Suprapubic skin (tissue), 4 donors: ENCODE results near the gene MARCHF10. TPM values are rescaled to one million over a fixed set of nuclear protein-coding genes. Genes with fewer than 3 reads are reported as not detected.

Experiments used
- DNase-seq, 2 donors: peaks; one replicate each; pipeline ENCODE4 v3.0.0-alpha.2; 2019; ENCODE audit warnings: low spot score in 2 of 2
- H3K27ac ChIP-seq: fragments of 200-600 bp; sonication (generic); one replicate; pipeline ENCODE4 v1.5.1; 2019
- H3K27me3 ChIP-seq: fragments of 200-600 bp; sonication (generic); one replicate; pipeline ENCODE4 v1.5.1; 2019
- H3K36me3 ChIP-seq: fragments of 200-600 bp; sonication (generic); one replicate; pipeline ENCODE4 v1.5.1; 2019
- H3K4me1 ChIP-seq: fragments of 200-600 bp; sonication (generic); one replicate; pipeline ENCODE4 v1.5.1; 2019
- H3K4me3 ChIP-seq: fragments of 200-600 bp; sonication (generic); one replicate; pipeline ENCODE4 v1.5.1; 2019; ENCODE audit warnings: mild to moderate bottlenecking
- H3K9me3 ChIP-seq: fragments of 200-600 bp; sonication (generic); one replicate; pipeline ENCODE4 v1.5.1; 2019
- EP300 ChIP-seq: sonication (generic); formaldehyde crosslinking; IDR thresholded peaks from one replicate; pipeline ENCODE4 v1.6.1; 2017; ENCODE audit warnings: antibody characterized with exemption
- POLR2A ChIP-seq, 2 donors: fragments of 450-650 bp; IDR thresholded peaks; one replicate each; pipeline ENCODE4 v1.6.1; 2017; ENCODE audit warnings: antibody characterized with exemption in 2 of 2, mild to moderate bottlenecking in 2 of 2, moderate library complexity in 2 of 2
- POLR2AphosphoS5 ChIP-seq, 3 donors: sonication (generic); formaldehyde crosslinking; IDR thresholded peaks; one replicate each; pipeline ENCODE4 v1.6.1; 2017; ENCODE audit warnings: antibody characterized with exemption in 3 of 3
- WGBS: methylation state at CpG from one replicate; pipeline ENCODE4 v1.1.5; 2018; 5-methylcytosine and 5-hydroxymethylcytosine counted together
- total RNA-seq, 4 donors: library from RNA; depleted of rRNA; stranded (reverse); fragments of >200 nt; gene quantifications; one replicate each; pipeline ENCODE4 v1.1.0, GENCODE V29; 2016
- TF ChIP-seq, protein P1 (sequence below), 2 donors: fragments of 200-600 bp in 1 of 2; fragments of 450-650 bp in 1 of 2; sonication (generic) in 1 of 2; IDR thresholded peaks; one replicate each; pipeline ENCODE4 v1.5.1; 2016 to 2019; ENCODE audit warnings: antibody characterized with exemption in 2 of 2, mild to moderate bottlenecking in 1 of 2, moderate library complexity in 1 of 2

The MARCHF10 gene
- total RNA-seq, 4 donors from 2014 or later: not detected

DNA sequence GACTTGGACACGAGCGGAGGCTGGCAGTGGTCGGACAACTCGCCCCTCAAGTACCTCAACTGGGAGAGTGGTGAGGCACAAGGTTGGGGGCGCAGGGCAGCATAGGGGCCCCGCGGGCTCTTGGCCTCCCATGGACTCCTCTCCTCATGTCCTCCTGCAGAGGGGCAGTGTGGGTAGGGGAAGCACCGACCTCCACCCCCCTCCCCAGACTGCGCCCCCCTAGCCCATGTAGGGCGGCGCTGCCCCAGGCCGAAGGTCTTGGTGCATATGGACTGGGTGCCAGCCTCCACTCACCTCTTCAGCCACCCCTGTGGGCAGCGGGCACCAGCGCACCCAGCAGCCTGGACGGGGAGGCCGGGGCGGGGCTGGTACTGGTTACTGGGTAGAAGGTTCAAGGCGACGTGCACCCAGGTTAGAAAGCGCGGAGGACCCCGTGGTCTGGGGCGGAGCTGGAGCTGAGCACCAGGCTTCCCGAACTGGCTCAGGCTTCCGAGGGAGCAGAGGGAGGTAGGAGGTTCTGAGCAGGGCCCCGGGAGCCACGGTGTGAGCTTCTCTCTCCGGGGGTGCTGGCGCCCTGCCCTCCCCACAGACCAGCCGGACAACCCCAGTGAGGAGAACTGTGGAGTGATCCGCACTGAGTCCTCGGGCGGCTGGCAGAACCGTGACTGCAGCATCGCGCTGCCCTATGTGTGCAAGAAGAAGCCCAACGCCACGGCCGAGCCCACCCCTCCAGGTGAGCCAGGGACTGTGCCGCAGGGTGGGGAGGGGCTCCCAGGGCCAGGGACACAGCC, 141.1 kb downstream of the MARCHF10 start:
- Histone ChIP-seq H3K4me1 (peaks cover 39% of the 10 kb centered on the region), H3K4me3 (no peak overlapping the region), H3K9me3 (no peaks in the 10 kb centered on the region), H3K36me3 (peaks cover 7% of the 10 kb centered on the region), H3K27ac (no peak overlapping the region), H3K27me3 (no peaks in the 10 kb centered on the region)
- TF ChIP-seq, protein P1, sequence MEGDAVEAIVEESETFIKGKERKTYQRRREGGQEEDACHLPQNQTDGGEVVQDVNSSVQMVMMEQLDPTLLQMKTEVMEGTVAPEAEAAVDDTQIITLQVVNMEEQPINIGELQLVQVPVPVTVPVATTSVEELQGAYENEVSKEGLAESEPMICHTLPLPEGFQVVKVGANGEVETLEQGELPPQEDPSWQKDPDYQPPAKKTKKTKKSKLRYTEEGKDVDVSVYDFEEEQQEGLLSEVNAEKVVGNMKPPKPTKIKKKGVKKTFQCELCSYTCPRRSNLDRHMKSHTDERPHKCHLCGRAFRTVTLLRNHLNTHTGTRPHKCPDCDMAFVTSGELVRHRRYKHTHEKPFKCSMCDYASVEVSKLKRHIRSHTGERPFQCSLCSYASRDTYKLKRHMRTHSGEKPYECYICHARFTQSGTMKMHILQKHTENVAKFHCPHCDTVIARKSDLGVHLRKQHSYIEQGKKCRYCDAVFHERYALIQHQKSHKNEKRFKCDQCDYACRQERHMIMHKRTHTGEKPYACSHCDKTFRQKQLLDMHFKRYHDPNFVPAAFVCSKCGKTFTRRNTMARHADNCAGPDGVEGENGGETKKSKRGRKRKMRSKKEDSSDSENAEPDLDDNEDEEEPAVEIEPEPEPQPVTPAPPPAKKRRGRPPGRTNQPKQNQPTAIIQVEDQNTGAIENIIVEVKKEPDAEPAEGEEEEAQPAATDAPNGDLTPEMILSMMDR (IDR thresholded peaks at IDR 0.05): no peak
- no peak for TF ChIP-seq POLR2A (IDR thresholded peaks at IDR 0.05)
- no peak for TF ChIP-seq EP300
- TF ChIP-seq POLR2AphosphoS5 (IDR thresholded peaks at IDR 0.05): no peak
- 75% methylated on average over 18 of the region's 40 CpGs for whole genome bisulfite sequencing
- no peak for DNase-seq

DNA sequence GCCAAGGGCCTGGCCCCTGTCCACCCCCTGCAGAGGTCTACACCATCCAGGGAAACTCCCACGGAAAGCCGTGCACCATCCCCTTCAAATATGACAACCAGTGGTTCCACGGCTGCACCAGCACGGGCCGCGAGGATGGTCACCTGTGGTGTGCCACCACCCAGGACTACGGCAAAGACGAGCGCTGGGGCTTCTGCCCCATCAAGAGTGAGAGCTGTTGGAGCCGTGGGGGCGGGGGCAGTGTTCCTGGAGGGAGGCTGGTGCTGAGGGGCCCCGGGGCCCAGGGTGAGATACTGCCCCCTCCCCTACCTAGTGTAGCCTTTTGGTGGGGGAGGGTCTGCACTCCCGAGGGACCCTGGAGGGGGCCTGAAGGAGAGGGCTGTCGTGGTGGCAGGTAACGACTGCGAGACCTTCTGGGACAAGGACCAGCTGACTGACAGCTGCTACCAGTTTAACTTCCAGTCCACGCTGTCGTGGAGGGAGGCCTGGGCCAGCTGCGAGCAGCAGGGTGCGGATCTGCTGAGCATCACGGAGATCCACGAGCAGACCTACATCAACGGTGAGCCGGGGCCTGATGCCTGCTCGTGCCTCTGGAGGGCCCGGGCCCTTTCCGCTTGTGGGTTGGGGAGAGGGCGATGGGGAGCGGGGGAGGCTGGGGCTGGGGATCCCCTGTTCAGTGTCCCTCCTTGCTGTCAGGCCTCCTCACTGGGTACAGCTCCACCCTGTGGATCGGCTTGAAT, 141.9 kb downstream of the MARCHF10 start:
- no peaks in the 10 kb centered on the region for H3K27me3 ChIP-seq
- H3K36me3 ChIP-seq: peaks cover 7% of the 10 kb centered on the region
- 84% methylated on average over 20 of the region's 30 CpGs for WGBS
- H3K9me3 ChIP-seq: no peaks in the 10 kb centered on the region
- no peak overlapping the region for H3K27ac ChIP-seq
- TF ChIP-seq EP300: no peak
- TF ChIP-seq POLR2A (IDR thresholded peaks at IDR 0.05): no peak
- no peak for TF ChIP-seq POLR2AphosphoS5 (IDR thresholded peaks at IDR 0.05)
- TF ChIP-seq, protein P1 (IDR thresholded peaks at IDR 0.05): no peak
- peaks cover 32% of the 10 kb centered on the region for H3K4me1 ChIP-seq
- H3K4me3 ChIP-seq: no peak overlapping the region
- no peak for DNase-seq

DNA sequence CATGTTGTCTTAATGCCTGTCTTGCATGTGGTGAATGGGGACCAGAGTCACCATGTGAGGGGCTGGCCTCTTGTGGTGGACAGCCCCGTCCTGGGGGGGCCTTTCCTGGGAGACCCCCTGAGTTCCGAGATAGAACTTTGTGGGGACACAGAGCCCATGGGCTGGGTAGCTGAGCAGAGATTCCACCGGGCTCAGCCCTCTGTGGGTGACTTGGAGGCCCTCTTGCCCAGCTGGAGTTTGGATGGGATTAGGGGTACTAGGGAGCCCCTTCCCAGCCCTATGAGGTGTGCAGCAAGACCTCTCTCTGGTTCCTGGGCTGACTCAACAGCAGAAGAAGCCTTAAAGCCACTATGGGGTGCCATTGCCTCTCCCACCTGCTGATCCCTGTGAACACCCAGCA, 142.5 kb downstream of the MARCHF10 start:
- Histone ChIP-seq H3K9me3 (no peaks in the 10 kb centered on the region), H3K4me3 (no peak overlapping the region), H3K4me1 (peaks cover 25% of the 10 kb centered on the region), H3K27me3 (no peaks in the 10 kb centered on the region), H3K27ac (no peak overlapping the region), H3K36me3 (peaks cover 7% of the 10 kb centered on the region)
- DNase-seq: no peak
- WGBS: 79% methylated on average over 3 of the region's 3 CpGs
- TF ChIP-seq, protein P1 (IDR thresholded peaks at IDR 0.05): no peak
- TF ChIP-seq POLR2AphosphoS5 (IDR thresholded peaks at IDR 0.05) (no peak), EP300 (no peak), POLR2A (IDR thresholded peaks at IDR 0.05) (no peak)

- no peak for DNase-seq
- peaks cover 15% of the 10 kb centered on the region for H3K4me1 ChIP-seq
- H3K36me3 ChIP-seq: peaks cover 7% of the 10 kb centered on the region
- H3K27me3 ChIP-seq: no peaks in the 10 kb centered on the region
- no peaks in the 10 kb centered on the region for H3K9me3 ChIP-seq
- no peak overlapping the region for H3K27ac ChIP-seq
- WGBS: 98% methylated on average over 7 of the region's 25 CpGs
- TF ChIP-seq POLR2AphosphoS5 (IDR thresholded peaks at IDR 0.05) (no peak), POLR2A (IDR thresholded peaks at IDR 0.05) (no peak), EP300 (no peak)
- TF ChIP-seq, protein P1 (IDR thresholded peaks at IDR 0.05): no peak
- no peak overlapping the region for H3K4me3 ChIP-seq
These were observed 143.6 kb downstream of the MARCHF10 start for GRCh38 chr17:62664336-62665120.
